Measurements from ENCODE around the gene SLC6A6. TPM values are rescaled to one million over a fixed set of nuclear protein-coding genes. Genes with fewer than 3 reads are reported as not detected.

Gene SLC6A6
- total and polyA plus RNA-seq, 2 experiments from 2014 or later, result 30.7 to 58.9 TPM

DNA sequence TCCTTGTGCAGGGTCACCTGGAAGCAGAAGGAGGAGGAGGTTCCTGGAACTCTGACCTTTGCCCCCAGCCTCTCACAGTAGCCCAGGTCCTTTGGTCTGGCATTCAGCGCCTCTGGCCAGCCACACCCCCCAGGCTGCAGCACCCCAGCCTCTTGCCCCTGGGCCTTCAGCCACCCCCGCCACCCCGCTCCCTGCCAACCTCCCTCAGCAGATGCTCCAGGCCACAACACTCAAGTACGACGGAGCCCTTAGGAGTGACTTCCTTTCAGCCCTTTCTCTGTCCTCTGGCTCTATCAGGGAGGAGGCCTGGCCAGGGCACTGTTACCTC is 92.5 kb downstream of the SLC6A6 start:
- Histone ChIP-seq H3K4me2 (no peak overlapping the region), H3K4me1 (ENCODE audit: insufficient read depth) (no peaks in the 10 kb centered on the region), H3K79me2 (no peaks in the 10 kb centered on the region), H2AFZ (no peak overlapping the region), H4K20me1 (ENCODE audit: insufficient read depth, poor library complexity, severe bottlenecking) (no peaks in the 10 kb centered on the region), H3K36me3 (replicated peaks; ENCODE audit: insufficient read depth, low read depth) (no peaks in the 10 kb centered on the region), H3K4me3 (no peak overlapping the region), H3K9me3 (ENCODE audit: low read depth) (no peaks in the 10 kb centered on the region), H3K9me2 (replicated peaks; ENCODE audit: insufficient read depth) (no peaks in the 10 kb centered on the region), H3K27me3 (no peaks in the 10 kb centered on the region), H3K27ac (no peak overlapping the region)
- TF ChIP-seq, protein P1, sequence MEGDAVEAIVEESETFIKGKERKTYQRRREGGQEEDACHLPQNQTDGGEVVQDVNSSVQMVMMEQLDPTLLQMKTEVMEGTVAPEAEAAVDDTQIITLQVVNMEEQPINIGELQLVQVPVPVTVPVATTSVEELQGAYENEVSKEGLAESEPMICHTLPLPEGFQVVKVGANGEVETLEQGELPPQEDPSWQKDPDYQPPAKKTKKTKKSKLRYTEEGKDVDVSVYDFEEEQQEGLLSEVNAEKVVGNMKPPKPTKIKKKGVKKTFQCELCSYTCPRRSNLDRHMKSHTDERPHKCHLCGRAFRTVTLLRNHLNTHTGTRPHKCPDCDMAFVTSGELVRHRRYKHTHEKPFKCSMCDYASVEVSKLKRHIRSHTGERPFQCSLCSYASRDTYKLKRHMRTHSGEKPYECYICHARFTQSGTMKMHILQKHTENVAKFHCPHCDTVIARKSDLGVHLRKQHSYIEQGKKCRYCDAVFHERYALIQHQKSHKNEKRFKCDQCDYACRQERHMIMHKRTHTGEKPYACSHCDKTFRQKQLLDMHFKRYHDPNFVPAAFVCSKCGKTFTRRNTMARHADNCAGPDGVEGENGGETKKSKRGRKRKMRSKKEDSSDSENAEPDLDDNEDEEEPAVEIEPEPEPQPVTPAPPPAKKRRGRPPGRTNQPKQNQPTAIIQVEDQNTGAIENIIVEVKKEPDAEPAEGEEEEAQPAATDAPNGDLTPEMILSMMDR (IDR thresholded peaks at IDR 0.05; ENCODE audit: poor library complexity), result no peak
- TF ChIP-seq EZH2phosphoT487 (IDR thresholded peaks at IDR 0.05; ENCODE audit: low read depth, severe bottlenecking, unreplicated experiment), result no peak
- no peak for TF ChIP-seq EZH2 (IDR thresholded peaks at IDR 0.05; ENCODE audit: borderline replicate concordance)
- WGBS (ENCODE audit: low lambda C conversion rate, missing lambda C conversion rate), result 88% methylated on average over 4 of the region's 5 CpGs
- no peak for DNase-seq (ENCODE audit: low spot score)

DNA sequence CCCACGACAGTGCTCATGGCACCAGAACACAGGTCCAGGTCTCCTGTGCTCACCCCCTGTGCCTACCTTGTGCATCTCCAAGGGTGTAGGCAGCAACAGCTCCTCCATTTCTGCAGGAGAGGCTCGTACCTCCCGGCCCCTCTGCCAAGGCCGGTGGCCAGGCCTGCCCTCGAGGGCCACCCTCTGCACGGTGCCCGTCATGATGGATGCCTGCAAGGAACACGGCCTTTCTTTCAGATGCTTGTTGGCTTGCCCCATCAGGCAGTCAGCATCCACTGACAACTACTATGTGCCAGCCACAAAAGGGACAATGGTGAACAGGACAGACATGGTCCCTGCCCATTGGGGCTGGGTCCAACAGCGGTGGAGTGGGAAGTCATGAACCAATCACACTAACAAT is 93.9 kb downstream of the SLC6A6 start:
- no peak for DNase-seq (ENCODE audit: low spot score)
- no peaks in the 10 kb centered on the region for H3K9me2 ChIP-seq (replicated peaks; ENCODE audit: insufficient read depth)
- H3K36me3 ChIP-seq (replicated peaks; ENCODE audit: insufficient read depth, low read depth), result no peaks in the 10 kb centered on the region
- no peaks in the 10 kb centered on the region for H3K79me2 ChIP-seq
- no peak overlapping the region for H2AFZ ChIP-seq
- H3K27me3 ChIP-seq, result no peaks in the 10 kb centered on the region
- no peaks in the 10 kb centered on the region for H3K9me3 ChIP-seq (ENCODE audit: low read depth)
- H3K4me1 ChIP-seq (ENCODE audit: insufficient read depth), result no peaks in the 10 kb centered on the region
- H3K4me2 ChIP-seq, result no peak overlapping the region
- 98% methylated on average over 9 of the region's 9 CpGs for WGBS (ENCODE audit: low lambda C conversion rate, missing lambda C conversion rate)
- TF ChIP-seq, protein P1 (IDR thresholded peaks at IDR 0.05; ENCODE audit: poor library complexity), result no peak
- TF ChIP-seq EZH2 (IDR thresholded peaks at IDR 0.05; ENCODE audit: borderline replicate concordance) (no peak), EZH2phosphoT487 (IDR thresholded peaks at IDR 0.05; ENCODE audit: low read depth, severe bottlenecking, unreplicated experiment) (no peak)
- H3K4me3 ChIP-seq, result no peak overlapping the region
- H4K20me1 ChIP-seq (ENCODE audit: insufficient read depth, poor library complexity, severe bottlenecking), result no peaks in the 10 kb centered on the region
- H3K27ac ChIP-seq, result no peak overlapping the region

DNA sequence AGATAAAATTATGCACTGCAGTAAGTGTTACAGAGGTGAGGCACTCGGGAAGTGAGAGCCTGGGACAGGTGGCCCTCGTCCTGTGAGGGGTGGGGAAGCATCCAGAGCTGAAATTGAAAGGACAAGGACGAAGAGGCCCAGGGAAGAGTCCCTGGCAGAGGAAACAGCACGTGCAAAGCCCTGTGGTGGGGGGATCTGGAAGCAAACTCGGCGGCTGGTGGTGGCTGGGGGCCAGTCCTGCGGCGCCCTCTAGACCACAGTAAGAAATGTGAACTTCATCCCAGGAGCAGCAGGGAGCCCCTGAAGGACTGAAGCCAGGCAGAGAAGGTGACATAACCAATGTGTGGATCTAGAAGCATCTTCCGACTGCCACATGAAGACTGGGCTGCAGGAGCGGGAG is 94.9 kb downstream of the SLC6A6 start:
- WGBS (ENCODE audit: low lambda C conversion rate, missing lambda C conversion rate), result 60% methylated on average over 10 of the region's 10 CpGs
- Histone ChIP-seq H3K79me2 (no peaks in the 10 kb centered on the region), H3K27ac (no peak overlapping the region), H3K4me1 (ENCODE audit: insufficient read depth) (no peaks in the 10 kb centered on the region), H3K4me2 (no peak overlapping the region), H3K4me3 (no peak overlapping the region), H4K20me1 (ENCODE audit: insufficient read depth, poor library complexity, severe bottlenecking) (no peaks in the 10 kb centered on the region), H3K9me3 (ENCODE audit: low read depth) (peaks cover 2% of the 10 kb centered on the region), H3K9me2 (replicated peaks; ENCODE audit: insufficient read depth) (no peaks in the 10 kb centered on the region), H2AFZ (no peak overlapping the region), H3K27me3 (no peaks in the 10 kb centered on the region), H3K36me3 (replicated peaks; ENCODE audit: insufficient read depth, low read depth) (no peaks in the 10 kb centered on the region)
- TF ChIP-seq, protein P1 (IDR thresholded peaks at IDR 0.05; ENCODE audit: poor library complexity), result no peak
- TF ChIP-seq EZH2phosphoT487 (IDR thresholded peaks at IDR 0.05; ENCODE audit: low read depth, severe bottlenecking, unreplicated experiment), result no peak
- TF ChIP-seq EZH2 (IDR thresholded peaks at IDR 0.05; ENCODE audit: borderline replicate concordance), result no peak
- no peak for DNase-seq (ENCODE audit: low spot score)

DNA sequence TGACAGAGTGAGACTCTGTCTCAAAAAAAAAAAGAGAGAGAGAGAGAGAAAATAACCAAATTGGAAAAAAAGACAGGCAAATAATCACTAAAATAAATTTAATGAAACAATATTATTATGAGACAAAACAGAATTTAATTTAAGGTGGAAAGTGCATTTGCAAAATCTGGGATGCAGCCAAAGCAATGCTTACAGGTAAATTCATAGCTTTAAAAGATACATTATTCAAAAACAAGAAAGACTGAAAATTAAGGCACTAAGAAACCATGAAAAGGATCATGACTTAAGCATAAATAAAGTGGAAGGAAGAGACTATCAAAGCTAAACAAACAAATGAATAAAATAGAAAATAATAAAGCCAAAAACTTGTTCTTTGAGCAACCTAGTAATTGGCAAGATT is 100.1 kb downstream of the SLC6A6 start:
- Histone ChIP-seq H2AFZ (no peak overlapping the region), H3K9me2 (replicated peaks; ENCODE audit: insufficient read depth) (no peaks in the 10 kb centered on the region), H3K27ac (no peak overlapping the region), H3K79me2 (no peaks in the 10 kb centered on the region), H3K4me2 (no peak overlapping the region), H3K36me3 (replicated peaks; ENCODE audit: insufficient read depth, low read depth) (no peaks in the 10 kb centered on the region), H3K4me3 (no peak overlapping the region), H3K27me3 (no peaks in the 10 kb centered on the region), H3K4me1 (ENCODE audit: insufficient read depth) (no peaks in the 10 kb centered on the region), H3K9me3 (ENCODE audit: low read depth) (peaks cover 4% of the 10 kb centered on the region), H4K20me1 (ENCODE audit: insufficient read depth, poor library complexity, severe bottlenecking) (no peaks in the 10 kb centered on the region)
- TF ChIP-seq EZH2 (IDR thresholded peaks at IDR 0.05; ENCODE audit: borderline replicate concordance) (no peak), EZH2phosphoT487 (IDR thresholded peaks at IDR 0.05; ENCODE audit: low read depth, severe bottlenecking, unreplicated experiment) (no peak)
- TF ChIP-seq, protein P1 (IDR thresholded peaks at IDR 0.05; ENCODE audit: poor library complexity), result no peak
- no peak for DNase-seq (ENCODE audit: low spot score)

Data from hepatocyte (in vitro differentiated cells).